ENCODE data around the gene RALGPS1.
"Not testable (repeated sequence)": the region's sequence is repeated elsewhere in the genome, so short reads cannot be mapped to it uniquely, and the experiment has no call there.

The RALGPS1 gene

GRCh38 chr9:126989847-126990842 lies 75.6 kb downstream of the RALGPS1 start:
- DNase-seq (ENCODE audit: low read depth): no peak

- no peak for DNase-seq (ENCODE audit: low read depth)
Measured at GRCh38 chr9:126991183-126991582, 76.6 kb downstream of the RALGPS1 start.

GRCh38 chr9:126992427-126992826 lies 77.8 kb downstream of the RALGPS1 start:
- no peak for DNase-seq (ENCODE audit: low read depth)

- DNase-seq (ENCODE audit: low read depth): no peak
Measured at GRCh38 chr9:126999315-127000068, 84.9 kb downstream of the RALGPS1 start.

- no peak for DNase-seq (ENCODE audit: low read depth)
Measured at GRCh38 chr9:127004946-127005769, 90.6 kb downstream of the RALGPS1 start.

- DNase-seq (ENCODE audit: low read depth): no peak
Measured at GRCh38 chr9:127005770-127006314, 91.3 kb downstream of the RALGPS1 start.

GRCh38 chr9:127007638-127008037 lies 93.1 kb downstream of the RALGPS1 start:
- DNase-seq (ENCODE audit: low read depth): no peak

- no peak for DNase-seq (ENCODE audit: low read depth)
Measured at GRCh38 chr9:127008076-127008475, 93.5 kb downstream of the RALGPS1 start.

GRCh38 chr9:127011772-127012171 lies 97.2 kb downstream of the RALGPS1 start:
- DNase-seq (ENCODE audit: low read depth): no peak

- no peak for DNase-seq (ENCODE audit: low read depth)
Measured at GRCh38 chr9:127012250-127012649, 97.7 kb downstream of the RALGPS1 start.

GRCh38 chr9:127013597-127013996 lies 99.0 kb downstream of the RALGPS1 start:
- no peak for DNase-seq (ENCODE audit: low read depth)

GRCh38 chr9:127014216-127014909 lies 99.8 kb downstream of the RALGPS1 start:
- no peak for DNase-seq (ENCODE audit: low read depth)

GRCh38 chr9:127014910-127015540 lies 100.4 kb downstream of the RALGPS1 start:
- no peak for DNase-seq (ENCODE audit: low read depth)

GRCh38 chr9:127015921-127016512 lies 101.4 kb downstream of the RALGPS1 start:
- DNase-seq (ENCODE audit: low read depth): no peak

GRCh38 chr9:127017979-127018378 lies 103.4 kb downstream of the RALGPS1 start:
- not testable (repeated sequence) for DNase-seq (ENCODE audit: low read depth)

- DNase-seq (ENCODE audit: low read depth): no peak
Measured at GRCh38 chr9:127018935-127019334, 104.4 kb downstream of the RALGPS1 start.

- DNase-seq (ENCODE audit: low read depth): no peak
Measured at GRCh38 chr9:127020036-127020801, 105.6 kb downstream of the RALGPS1 start.

- DNase-seq (ENCODE audit: low read depth): no peak
Measured at GRCh38 chr9:127020802-127021078, 106.2 kb downstream of the RALGPS1 start.

- no peak for DNase-seq (ENCODE audit: low read depth)
Measured at GRCh38 chr9:127021664-127022363, 107.2 kb downstream of the RALGPS1 start.
